Transverse colon (tissue), 4 donors: Measurements from ENCODE around the gene SIGLECL1.

Experiments
- POLR2AphosphoS5 ChIP-seq, 3 donors: sonication (generic); formaldehyde crosslinking; IDR thresholded peaks; one replicate each; pipeline ENCODE4 v1.6.1; 2016; ENCODE audit warnings: antibody characterized with exemption in 3 of 3
- TF ChIP-seq, protein P1 (sequence below), 5 experiments: fragments of 200-600 bp in 3 of 5; fragments of 450-650 bp in 2 of 5; sonication (generic) in 3 of 5; IDR thresholded peaks; 1 replicate in 2 of 5; 2 replicates in 3 of 5; pipeline ENCODE4 v1.5.1; 2016 to 2017; ENCODE audit warnings: antibody characterized with exemption in 5 of 5, inconsistent platforms in 3 of 5, mild to moderate bottlenecking in 2 of 5, moderate library complexity in 1 of 5

DNA sequence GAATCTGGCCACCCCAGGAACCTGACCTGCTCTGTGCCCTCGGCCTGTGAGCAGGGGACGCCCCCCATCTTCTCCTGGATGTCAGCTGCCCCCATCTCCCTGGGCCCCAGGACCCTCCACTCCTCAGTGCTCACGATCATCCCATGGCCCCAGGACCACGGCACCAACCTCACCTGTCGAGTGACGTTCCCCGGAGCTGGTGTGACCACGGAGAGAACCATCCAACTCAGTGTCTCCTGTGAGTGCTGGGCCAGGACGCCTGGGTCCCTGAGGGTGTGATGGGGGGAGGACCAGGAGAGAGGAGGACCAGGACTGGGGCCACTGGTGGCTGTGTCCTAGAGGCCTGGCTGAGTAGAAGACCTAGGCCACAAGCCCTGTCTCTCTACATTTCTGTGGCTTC is 39.0 kb upstream of the SIGLECL1 start:
- no peak for TF ChIP-seq POLR2AphosphoS5 (IDR thresholded peaks at IDR 0.05)
- TF ChIP-seq, protein P1, sequence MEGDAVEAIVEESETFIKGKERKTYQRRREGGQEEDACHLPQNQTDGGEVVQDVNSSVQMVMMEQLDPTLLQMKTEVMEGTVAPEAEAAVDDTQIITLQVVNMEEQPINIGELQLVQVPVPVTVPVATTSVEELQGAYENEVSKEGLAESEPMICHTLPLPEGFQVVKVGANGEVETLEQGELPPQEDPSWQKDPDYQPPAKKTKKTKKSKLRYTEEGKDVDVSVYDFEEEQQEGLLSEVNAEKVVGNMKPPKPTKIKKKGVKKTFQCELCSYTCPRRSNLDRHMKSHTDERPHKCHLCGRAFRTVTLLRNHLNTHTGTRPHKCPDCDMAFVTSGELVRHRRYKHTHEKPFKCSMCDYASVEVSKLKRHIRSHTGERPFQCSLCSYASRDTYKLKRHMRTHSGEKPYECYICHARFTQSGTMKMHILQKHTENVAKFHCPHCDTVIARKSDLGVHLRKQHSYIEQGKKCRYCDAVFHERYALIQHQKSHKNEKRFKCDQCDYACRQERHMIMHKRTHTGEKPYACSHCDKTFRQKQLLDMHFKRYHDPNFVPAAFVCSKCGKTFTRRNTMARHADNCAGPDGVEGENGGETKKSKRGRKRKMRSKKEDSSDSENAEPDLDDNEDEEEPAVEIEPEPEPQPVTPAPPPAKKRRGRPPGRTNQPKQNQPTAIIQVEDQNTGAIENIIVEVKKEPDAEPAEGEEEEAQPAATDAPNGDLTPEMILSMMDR (IDR thresholded peaks at IDR 0.05), result no peak
